Fibroblast of skin of left biceps (primary cell): ENCODE data around the gene DGKI.

Experiments
- DNase-seq, 2 experiments: peaks; one replicate each; pipeline ENCODE4 v3.0.0-alpha.2; 2013; ENCODE audit warnings: low read depth in 2 of 2

Gene DGKI

DNA sequence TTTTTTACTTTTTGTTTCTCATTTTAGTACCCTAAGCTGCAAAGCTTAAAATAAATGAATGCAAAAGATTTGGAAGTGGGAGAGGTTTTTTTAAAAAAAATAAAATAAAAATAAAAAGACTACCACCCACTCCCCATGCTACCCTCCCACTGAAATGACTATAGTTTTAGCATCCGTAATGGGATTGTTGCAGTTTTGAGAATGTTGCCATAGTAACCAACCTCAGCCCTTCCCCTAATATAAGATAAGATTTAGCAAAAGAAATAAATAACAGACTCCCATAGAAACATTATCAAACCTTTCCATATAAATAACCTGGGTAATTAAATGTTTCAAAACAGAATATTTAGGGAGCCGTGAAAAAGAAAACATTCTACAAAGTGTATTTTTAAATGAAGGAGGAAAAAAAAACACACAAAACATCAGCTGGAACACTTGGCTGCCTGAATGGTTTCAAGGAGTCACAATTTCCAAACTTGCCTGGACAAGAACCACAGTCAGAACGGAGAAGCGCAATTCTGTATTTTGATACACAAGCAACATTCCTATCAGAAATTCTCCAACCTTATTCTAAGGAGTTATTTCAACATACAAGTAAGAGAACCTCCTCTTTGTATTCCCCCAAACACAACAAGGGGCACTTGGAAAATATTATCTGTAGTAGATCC, 57.4 kb downstream of the DGKI start:
- DNase-seq = no peak

- no peak for DNase-seq
These were observed 59.3 kb downstream of the DGKI start for GRCh38 chr7:137787301-137787976.

DNA sequence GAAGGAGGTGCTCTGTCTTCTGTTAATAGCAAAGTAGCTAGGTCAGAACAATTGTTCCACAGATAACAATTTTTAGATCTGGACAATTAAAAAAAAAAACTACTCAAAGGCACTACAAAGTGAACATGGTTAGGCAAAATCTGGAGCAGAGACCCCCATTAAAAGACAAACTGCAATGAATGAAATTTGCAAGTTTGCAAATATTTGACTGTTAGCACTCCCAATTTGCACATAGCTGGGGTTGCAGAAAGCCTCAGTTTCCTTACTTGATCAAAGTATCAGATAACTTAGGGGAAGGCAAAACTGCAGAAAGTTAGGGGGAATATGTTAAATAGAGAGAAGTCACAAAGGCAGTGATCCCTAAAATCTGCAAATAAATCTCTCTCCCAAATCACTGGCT, 68.3 kb downstream of the DGKI start:
- no peak for DNase-seq

DNA sequence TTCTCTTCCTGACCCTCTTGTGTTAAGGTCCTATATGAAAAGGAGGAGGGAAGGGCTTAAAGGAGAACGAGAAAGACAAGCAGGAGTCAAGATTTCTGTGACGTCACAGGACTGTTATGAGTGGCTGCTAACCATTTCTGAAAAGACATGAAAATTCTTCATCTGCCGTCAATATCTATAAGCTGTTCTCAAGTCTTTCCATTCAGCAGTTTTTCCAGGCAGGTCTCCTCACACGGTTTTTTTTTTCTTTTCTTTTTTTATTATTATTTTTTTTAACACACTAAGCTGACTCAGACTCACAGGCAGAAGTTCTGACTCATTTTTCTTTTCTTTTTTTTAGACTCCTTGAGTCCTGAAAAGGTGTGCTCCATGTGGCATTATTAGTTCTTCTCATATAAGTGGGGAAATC, 72.0 kb downstream of the DGKI start:
- no peak for DNase-seq

- no peak for DNase-seq
These were observed 74.0 kb downstream of the DGKI start for GRCh38 chr7:137772748-137773147.

DNA sequence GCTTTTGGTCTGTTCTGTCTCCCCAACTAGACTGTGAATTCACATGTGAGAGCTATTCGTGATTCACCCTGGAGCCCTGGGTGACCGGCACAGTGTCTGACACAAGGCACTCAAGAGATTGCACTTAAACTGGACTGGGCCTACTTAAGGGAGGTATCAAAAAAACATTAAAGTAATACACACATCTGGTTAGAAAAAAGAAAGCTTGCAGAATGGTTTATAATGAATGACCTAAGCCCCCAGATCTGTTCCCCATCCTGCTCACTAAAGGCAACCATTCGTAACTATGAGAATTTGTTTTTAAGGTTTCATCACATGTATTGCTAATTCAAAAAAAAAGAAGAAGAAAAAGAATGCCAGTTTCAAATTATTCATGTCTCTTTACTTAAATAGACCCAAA, 74.5 kb downstream of the DGKI start:
- DNase-seq = no peak

DNA sequence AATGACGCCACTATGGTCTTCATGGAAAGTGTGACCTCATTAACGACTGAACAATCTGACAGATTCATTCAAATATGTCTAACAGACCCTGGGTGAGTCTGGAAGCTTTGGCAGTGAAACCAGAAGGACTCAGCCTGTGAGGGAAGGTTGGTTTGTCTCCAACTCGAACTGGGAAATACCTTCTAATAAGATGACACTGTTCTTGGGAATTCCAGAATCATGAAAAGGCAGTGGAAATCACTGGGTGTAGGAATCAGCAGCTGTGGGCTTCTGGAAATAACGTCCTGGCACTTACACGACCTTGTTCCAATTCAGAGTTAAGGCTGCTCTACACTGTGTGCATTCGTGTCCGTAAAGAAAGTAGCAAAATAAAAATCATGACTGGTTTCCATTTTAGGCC, 75.1 kb downstream of the DGKI start:
- peak; percentile 70 to 78 for DNase-seq

DNA sequence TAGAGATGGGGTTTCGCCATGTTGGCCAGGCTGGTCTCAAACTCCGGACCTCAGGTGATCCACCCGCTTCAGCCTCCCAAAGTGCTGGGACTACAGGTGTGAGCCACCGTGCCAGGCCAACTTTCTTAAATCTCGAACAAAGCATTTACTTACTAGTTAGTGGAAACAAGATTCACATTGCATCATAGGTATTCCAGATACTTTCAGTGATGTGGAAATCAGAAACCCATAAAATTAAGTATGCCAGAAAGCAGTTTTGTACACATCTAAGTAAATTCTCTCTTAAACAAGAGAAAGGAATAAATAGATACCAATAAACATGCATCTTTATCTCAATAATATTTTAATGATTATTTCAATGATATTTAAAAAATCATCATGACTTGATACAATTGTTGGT, 75.5 kb downstream of the DGKI start:
- DNase-seq = no peak

DNA sequence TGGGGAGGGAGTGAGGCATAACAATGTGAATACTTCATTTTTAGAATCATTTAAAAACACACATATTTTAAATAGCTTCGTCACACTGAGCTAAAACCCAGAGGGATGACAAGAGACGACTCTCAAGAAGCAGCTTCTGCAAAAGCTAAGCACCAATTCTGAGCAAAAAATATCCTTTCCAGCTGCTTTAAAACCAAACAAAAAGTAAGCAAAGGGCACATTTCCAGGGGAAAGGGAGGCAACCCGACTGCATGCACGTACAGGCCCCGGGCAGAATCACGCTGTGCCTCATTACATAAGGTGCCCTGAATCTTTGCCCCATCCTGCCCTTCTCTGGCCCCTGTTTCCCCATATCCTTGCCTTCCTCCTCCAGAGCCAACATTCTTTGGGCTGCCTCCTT, 78.4 kb downstream of the DGKI start:
- DNase-seq = no peak

GRCh38 chr7:137762334-137762733, 84.4 kb downstream of the DGKI start:
- no peak for DNase-seq

DNA sequence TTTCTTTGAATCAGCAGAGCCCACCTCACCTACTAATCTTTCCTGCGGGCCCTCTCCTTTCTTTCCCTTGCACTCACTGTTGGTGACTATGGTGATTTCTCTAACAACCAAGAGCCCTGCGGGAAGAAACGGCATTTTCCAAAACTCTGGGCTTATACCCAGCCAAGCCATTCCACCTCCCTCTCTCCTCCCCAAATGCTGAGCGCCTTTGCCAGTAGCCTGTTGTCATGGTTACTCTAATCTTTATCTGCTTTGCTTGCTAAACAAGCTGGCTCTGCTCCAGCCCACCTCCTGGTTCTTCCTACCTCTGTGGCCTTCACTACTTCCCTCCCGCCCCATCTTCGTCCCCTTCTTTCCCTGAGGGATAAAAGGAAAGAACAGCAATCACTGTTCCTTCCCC, 86.7 kb downstream of the DGKI start:
- DNase-seq = no peak

DNA sequence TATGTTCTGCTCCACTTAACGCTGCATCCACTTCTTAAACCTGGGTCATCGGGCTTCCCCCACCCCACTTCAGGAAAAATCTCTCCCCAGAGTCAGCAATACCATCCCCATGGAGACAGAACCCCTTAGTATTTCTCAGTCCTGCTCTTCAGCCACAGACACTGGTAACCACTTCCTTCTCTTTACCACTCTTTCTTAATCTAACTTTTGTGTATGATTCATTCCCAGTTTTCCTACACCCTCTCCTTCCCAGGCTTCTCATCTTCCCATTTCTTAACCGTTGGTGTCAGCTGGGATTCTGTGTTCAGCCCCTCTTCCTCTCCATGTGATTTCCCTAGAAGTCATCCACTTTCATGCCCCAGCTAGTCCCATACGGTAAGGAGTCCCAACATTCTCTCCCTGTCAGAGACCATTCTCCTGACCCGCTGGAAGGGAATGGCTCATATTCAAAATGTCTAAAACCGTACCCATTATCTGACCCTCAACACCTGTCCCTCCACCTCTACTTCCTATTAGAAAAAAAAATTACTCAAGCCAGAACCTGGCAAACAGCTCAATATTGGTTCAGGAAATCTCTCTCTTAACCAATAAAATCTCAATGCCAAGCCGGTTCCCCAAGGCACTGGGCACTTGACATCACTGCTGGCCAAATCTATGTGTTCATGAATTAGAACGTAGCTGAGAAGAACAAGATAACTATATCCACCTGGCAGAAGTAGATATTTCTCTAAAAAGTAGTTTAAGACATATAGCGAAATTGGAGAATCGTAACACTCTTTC, 89.4 kb downstream of the DGKI start:
- no peak for DNase-seq

DNA sequence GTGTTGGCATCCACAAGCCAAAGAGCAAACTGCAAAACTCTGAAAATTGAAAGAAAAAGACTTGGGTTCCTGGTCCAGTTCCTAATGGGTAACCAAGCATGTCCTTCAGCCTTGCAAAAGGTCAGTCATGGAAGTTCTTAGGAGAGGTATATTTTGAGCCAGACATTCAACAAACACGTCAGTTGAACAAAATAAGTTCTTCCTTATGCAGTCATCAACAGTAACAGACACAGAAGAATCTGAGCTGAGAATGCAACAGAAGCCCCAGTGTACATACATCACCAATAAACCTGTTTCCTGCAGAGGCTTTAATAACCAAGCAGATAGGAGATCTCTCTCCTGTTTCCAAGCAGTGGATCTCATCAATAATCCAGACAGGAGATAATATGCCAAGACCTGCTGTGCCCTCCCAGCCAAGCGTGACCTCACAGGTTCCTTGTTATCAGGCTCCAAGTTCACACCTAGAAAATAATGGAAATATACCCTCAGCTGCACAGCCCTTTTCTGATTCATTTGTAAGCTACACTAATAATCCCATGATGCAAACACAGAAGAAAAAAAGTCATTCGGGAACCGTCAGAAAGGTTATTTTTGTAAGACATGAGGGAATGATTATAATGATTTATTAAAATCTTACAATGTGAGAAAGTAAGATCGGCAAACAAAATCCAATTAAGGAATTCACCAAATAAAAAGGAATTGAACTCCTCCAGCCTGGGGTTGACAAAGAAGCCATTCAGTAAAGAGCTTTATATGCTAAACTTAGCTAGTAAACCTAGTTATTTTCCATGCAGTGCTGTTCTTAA, 90.7 kb downstream of the DGKI start:
- no peak for DNase-seq

GRCh38 chr7:137755427-137755826, 91.3 kb downstream of the DGKI start:
- DNase-seq = no peak

DNA sequence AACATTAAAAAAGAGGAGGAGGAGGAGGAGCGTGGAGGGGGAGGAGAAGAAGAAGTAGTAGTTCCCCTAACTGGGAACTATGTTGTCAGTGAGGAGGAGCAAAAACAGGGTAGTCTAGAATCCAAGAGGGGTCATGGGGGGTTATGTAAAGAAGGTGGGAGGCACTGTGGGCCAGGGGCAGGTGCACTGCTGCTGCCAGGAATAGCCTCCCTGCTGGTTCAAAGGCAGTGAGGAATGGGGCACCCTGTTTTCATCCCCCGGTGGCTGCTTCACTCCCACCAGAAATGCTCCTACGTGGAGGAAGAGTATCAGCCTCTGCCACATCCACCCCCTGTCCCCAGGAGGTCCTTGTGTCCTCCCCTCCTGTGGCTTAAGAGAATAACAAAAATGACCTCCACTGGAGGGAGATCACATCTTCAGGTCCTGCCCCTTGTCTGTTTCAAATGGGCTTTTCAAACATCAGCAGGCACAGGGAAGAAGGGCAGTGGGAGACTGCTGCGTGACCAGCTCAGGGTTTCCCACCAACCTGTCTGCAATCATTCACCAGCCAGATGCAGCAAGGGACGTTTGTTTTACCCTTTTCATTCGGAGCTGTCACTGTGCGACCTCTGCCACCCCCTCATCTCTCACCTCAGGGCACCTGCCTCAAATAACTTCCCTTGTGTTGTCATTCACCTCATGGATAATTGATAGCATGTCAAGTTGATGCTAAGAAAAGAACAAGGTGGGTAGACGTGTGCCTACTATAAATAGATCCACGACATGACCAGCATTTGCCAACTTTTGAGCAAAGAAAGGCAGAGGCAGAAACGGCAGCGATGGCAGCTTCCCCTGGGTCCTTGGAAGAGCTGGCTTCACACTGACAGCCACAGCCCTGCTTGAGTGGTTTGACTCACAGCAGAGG, 92.6 kb downstream of the DGKI start:
- DNase-seq = no peak

GRCh38 chr7:137753575-137753947, 93.2 kb downstream of the DGKI start:
- DNase-seq = no peak

DNA sequence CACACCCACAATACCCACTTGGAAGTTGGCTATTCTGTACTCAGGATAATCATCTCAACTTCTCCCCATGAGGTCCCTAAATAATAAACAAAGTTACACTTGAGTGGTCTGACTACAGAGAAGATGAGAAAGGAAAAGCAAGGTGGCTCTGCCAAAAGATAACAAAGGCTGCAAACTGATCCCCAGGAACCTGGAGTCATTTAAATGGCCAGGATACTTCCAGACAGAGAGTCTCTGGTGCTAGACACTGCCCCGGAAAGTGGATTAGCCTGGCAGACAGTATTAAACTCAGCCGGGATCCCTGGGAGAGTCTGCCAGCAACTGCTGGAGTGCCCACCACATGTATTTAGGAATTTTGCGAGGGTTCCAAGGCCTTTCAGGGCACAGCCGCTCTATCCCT, 93.7 kb downstream of the DGKI start:
- no peak for DNase-seq

GRCh38 chr7:137751361-137752009, 95.3 kb downstream of the DGKI start:
- DNase-seq = no peak

DNA sequence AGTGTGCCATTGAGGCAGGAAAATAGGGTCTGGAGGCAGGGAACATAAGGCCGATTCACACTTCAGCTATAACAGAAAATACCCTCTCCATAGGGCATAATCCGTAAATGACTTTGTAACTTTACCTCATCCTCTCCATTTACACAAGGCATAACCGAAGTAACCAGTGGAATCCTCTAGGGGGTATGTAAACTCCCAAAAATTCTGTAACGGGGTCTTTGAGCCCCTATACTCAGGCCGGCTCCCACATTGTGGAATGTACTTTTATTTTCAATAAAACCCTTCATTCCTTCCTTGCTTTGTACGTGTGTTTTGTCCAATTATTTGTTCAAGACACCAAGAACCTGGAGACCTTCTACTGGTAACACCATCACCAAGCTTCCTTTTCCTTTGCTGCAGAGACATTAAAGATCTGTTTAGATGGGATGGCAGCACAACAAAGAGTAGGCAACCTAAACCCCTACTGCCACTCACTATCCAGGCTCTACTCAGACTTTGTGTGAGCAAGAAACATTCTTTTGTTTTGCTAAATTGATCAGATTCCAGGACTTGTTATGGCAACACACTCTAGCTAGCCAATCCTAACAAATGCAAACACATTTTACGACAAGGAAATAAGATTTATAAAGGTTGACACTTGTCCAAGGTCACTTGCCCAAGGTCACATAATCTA, 99.3 kb downstream of the DGKI start:
- DNase-seq = no peak

DNA sequence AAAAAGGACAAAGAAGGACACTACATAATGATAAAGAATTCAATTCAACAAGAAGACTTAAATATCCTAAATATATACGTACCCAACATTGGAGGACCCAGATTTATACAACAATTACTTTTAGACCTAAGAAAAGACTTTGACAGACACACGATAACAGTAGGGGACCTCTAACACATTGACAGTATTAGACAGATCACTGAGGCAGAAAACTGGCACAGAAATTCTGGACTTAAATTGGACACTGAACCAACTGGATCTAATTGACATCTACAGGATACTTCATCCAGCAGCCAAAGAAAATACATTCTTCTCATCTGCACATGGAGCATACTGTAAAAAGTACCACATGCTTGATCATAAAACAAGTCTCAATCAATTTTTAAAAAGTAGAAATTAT, 103.8 kb downstream of the DGKI start:
- DNase-seq = no peak
